Astrocyte of the cerebellum (primary cell): ENCODE data around the gene CLCN6.

Source experiments
- DNase-seq: peaks from one replicate; pipeline ENCODE4 v3.0.0-alpha.2; 2011; ENCODE audit warnings: low read depth
- H3K4me3 ChIP-seq: 2 replicates; pipeline ENCODE4 v1.5.1; 2011; ENCODE audit warnings: mild to moderate bottlenecking, low read depth, low read length, moderate library complexity
- CTCF ChIP-seq: IDR thresholded peaks from 2 replicates; pipeline ENCODE4 v1.5.1; 2012; ENCODE audit warnings: low read length, low read depth, moderate library complexity, mild to moderate bottlenecking; ENCODE audit errors: missing control alignments
- in situ Hi-C: cut with HindIII; loops from 2 replicates; pipeline ENCODE4 v1.10.0; 2017; ENCODE audit warnings: low sequenced_read_pairs

CLCN6 gene

GRCh38 chr1:11835441-11836225 is 29.6 kb downstream of the CLCN6 start:
- no peak overlapping the region for H3K4me3 ChIP-seq
- no peak for TF ChIP-seq CTCF
- no peak for DNase-seq
- in situ Hi-C loops = no loop called here

- TF ChIP-seq CTCF = no peak
- no peak for DNase-seq
- no peak overlapping the region for H3K4me3 ChIP-seq
- in situ Hi-C loops = no loop called here
Observed at GRCh38 chr1:11836955-11837766, 31.2 kb downstream of the CLCN6 start.

GRCh38 chr1:11837767-11838348 is 31.9 kb downstream of the CLCN6 start:
- no peak for DNase-seq
- no peak for TF ChIP-seq CTCF
- no peak overlapping the region for H3K4me3 ChIP-seq
- in situ Hi-C loops = no loop called here

GRCh38 chr1:11838349-11839272 is 32.6 kb downstream of the CLCN6 start:
- in situ Hi-C loops = no loop called here

GRCh38 chr1:11839727-11840705 is 34.0 kb downstream of the CLCN6 start:
- DNase-seq = no peak
- in situ Hi-C loops = no loop called here
- H3K4me3 ChIP-seq = no peak overlapping the region
- TF ChIP-seq CTCF = no peak

More at GRCh38 chr1:11838349-11839272, 32.6 kb downstream of the CLCN6 start:
- H3K4me3 ChIP-seq = no peak overlapping the region
- DNase-seq = no peak
- peak; percentile 100 for TF ChIP-seq CTCF
